Endothelial cell (in vitro differentiated cells): ENCODE data around the gene VWA8. TPM values are rescaled to one million over a fixed set of nuclear protein-coding genes. Genes with fewer than 3 reads are reported as not detected.

Experiments used
- DNase-seq: peaks from one replicate; pipeline ENCODE4 v3.0.0; 2021; ENCODE audit warnings: low spot score
- H3K27ac Mint-ChIP-seq: one replicate; pipeline ENCODE4 v1.8.0; 2021; ENCODE audit warnings: mixed read lengths, inconsistent platforms; ENCODE audit not compliant: unreplicated experiment
- H3K27me3 Mint-ChIP-seq: one replicate; pipeline ENCODE4 v1.8.0; 2021; ENCODE audit warnings: mild to moderate bottlenecking, moderate library complexity, mixed read lengths, inconsistent platforms; ENCODE audit not compliant: unreplicated experiment
- H3K36me3 Mint-ChIP-seq: one replicate; pipeline ENCODE4 v1.8.0; 2021; ENCODE audit warnings: mild to moderate bottlenecking, low read depth, mixed read lengths, inconsistent platforms; ENCODE audit not compliant: unreplicated experiment
- H3K4me1 Mint-ChIP-seq: one replicate; pipeline ENCODE4 v1.8.0; 2021; ENCODE audit warnings: mild to moderate bottlenecking, mixed read lengths, inconsistent platforms; ENCODE audit not compliant: unreplicated experiment
- H3K4me3 Mint-ChIP-seq: one replicate; pipeline ENCODE4 v1.8.0; 2021; ENCODE audit warnings: mild to moderate bottlenecking, mixed read lengths, inconsistent platforms; ENCODE audit not compliant: unreplicated experiment
- H3K9me3 Mint-ChIP-seq: one replicate; pipeline ENCODE4 v1.8.0; 2021; ENCODE audit warnings: mixed read lengths, inconsistent platforms; ENCODE audit not compliant: unreplicated experiment
- CTCF ChIP-seq: fragments of 200-600 bp; sonication (generic); IDR thresholded peaks from one replicate; pipeline ENCODE4 v1.5.0; 2021; ENCODE audit warnings: antibody characterized with exemption; ENCODE audit not compliant: unreplicated experiment
- total RNA-seq: library from RNA; stranded (reverse); fragmentation: NEBNext Ultra II Directional; extraction: Animal tissue kit (Norgen Biotek cat#: 25700); gene quantifications from one replicate; pipeline ENCODE4 v1.2.1, GENCODE V29; 2021; ENCODE audit not compliant: unreplicated experiment

VWA8 gene
- total RNA-seq, 1 donor from 2014 or later, result 8.2 TPM

DNA sequence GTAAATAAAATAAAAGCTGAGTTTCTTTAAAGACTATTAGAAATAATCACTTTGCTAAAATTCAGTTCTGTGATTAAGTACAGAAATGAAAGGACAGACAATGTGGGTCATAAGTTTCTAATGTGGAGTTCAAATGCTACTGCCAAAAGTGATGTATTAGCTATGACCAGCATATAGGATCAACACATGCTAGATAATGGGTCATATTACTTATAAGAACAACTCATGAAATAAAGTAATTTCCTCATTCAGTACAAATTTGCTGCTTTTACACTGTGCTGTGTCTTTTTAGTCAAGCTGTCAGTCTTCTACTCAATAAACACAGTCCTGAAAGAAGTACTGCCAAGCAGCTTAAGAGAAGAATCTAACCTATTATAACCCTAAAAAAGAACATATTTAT lies 135.2 kb downstream of the VWA8 start:
- Mint-ChIP-seq H3K4me1 (peaks cover 17% of the 10 kb centered on the region), H3K36me3 (no peaks in the 10 kb centered on the region), H3K27me3 (no peaks in the 10 kb centered on the region), H3K9me3 (no peaks in the 10 kb centered on the region), H3K4me3 (no peak overlapping the region), H3K27ac (no peak overlapping the region)
- no peak for TF ChIP-seq CTCF
- no peak for DNase-seq

DNA sequence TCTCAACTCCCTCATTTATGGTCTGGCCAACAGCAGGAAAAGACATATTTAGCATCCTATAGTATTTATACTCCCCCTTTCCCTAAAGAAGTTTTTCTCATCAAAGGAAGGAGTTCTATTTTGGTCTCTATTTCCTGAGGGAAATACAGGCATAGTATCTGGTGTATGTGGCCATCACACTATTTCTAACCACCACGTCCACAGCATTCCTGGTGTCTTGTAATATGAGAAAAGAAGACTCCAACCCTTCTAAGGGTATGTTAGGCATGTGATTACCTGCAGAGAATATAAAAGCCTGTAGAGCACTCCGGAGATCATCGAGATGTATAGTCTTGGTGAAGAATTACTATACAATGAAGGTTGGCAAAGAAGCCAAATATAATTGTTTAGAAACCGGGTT lies 137.4 kb downstream of the VWA8 start:
- no peak for TF ChIP-seq CTCF
- Mint-ChIP-seq H3K4me3 (no peak overlapping the region), H3K27me3 (no peaks in the 10 kb centered on the region), H3K36me3 (no peaks in the 10 kb centered on the region), H3K4me1 (peaks cover 21% of the 10 kb centered on the region), H3K9me3 (no peaks in the 10 kb centered on the region), H3K27ac (no peak overlapping the region)
- no peak for DNase-seq

GRCh38 chr13:41822560-41822959 lies 138.3 kb downstream of the VWA8 start:
- Mint-ChIP-seq H3K4me3 (no peak overlapping the region), H3K4me1 (peaks cover 21% of the 10 kb centered on the region), H3K36me3 (no peaks in the 10 kb centered on the region), H3K9me3 (no peaks in the 10 kb centered on the region), H3K27me3 (no peaks in the 10 kb centered on the region), H3K27ac (no peak overlapping the region)
- DNase-seq, result no peak
- TF ChIP-seq CTCF, result no peak

DNA sequence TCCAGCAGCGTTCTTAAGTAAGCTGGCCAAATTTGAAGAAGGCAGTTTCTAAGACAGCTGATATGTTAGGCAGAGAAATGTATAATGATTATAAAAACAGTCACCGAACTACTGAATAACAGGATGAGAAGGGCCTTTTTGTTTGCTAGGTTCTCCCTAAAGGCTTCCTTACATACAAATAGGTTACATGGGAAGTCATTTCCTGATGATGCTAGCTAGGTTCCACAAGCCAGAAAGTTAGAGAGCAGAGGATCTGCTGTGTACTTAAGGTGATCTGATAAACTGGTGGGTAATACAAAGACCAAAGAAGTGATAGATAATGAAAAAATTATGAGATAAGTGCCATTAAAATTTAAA lies 139.7 kb downstream of the VWA8 start:
- Mint-ChIP-seq H3K27ac (peak overlapping the region; percentile 68), H3K4me1 (peaks cover 21% of the 10 kb centered on the region), H3K9me3 (no peaks in the 10 kb centered on the region), H3K27me3 (no peaks in the 10 kb centered on the region), H3K4me3 (no peak overlapping the region), H3K36me3 (peaks cover under 1% of the 10 kb centered on the region)
- no peak for DNase-seq
- TF ChIP-seq CTCF, result no peak

GRCh38 chr13:41820581-41821237 lies 140.2 kb downstream of the VWA8 start:
- Mint-ChIP-seq H3K4me1 (peaks cover 21% of the 10 kb centered on the region), H3K27me3 (no peaks in the 10 kb centered on the region), H3K36me3 (peaks cover 5% of the 10 kb centered on the region), H3K9me3 (no peaks in the 10 kb centered on the region), H3K27ac (peak overlapping the region; percentile 68), H3K4me3 (no peak overlapping the region)
- no peak for DNase-seq
- no peak for TF ChIP-seq CTCF
